ENCODE measurements around the gene CCDC141. TPM values are rescaled to one million over a fixed set of nuclear protein-coding genes. Genes with fewer than 3 reads are reported as not detected.

Gene CCDC141
- polyA plus RNA-seq, 1 donor from 2014 or later = 0.27 TPM

- Histone ChIP-seq H3K4me3 (ENCODE audit: low read length) (no peak overlapping the region), H3K79me2 (replicated peaks; ENCODE audit: insufficient read depth, low read length) (no peaks in the 10 kb centered on the region), H3F3A (ENCODE audit: insufficient read depth, low read length, poor library complexity, severe bottlenecking) (peaks cover 2% of the 10 kb centered on the region), H3K36me3 (ENCODE audit: insufficient read depth, low read length) (no peaks in the 10 kb centered on the region), H3K9me2 (ENCODE audit: insufficient read depth, low read length) (no peaks in the 10 kb centered on the region), H3K4me2 (ENCODE audit: low read length) (no peak overlapping the region), H3K9ac (ENCODE audit: low read length) (no peak overlapping the region), H2AFZ (ENCODE audit: low read depth, low read length) (no peak overlapping the region), H3K27ac (ENCODE audit: low read length) (no peak overlapping the region), H4K20me1 (ENCODE audit: insufficient read depth) (no peaks in the 10 kb centered on the region), H3K9me3 (ENCODE audit: low read length) (no peaks in the 10 kb centered on the region), H3K27me3 (ENCODE audit: insufficient read depth, low read depth, low read length) (no peaks in the 10 kb centered on the region)
- no peak for TF ChIP-seq SMC3 (conservative IDR thresholded peaks at IDR 0.05; ENCODE audit: poor library complexity)
- no peak for TF ChIP-seq EZH2 (IDR thresholded peaks at IDR 0.05; ENCODE audit: borderline replicate concordance, insufficient read depth, low read length, poor library complexity, severe bottlenecking)
- TF ChIP-seq CTCF (IDR thresholded peaks at IDR 0.05; ENCODE audit: poor library complexity, severe bottlenecking) = no peak
- no peak for TF ChIP-seq MXI1 (conservative IDR thresholded peaks at IDR 0.05; ENCODE audit: poor library complexity, severe bottlenecking)
- no peak for TF ChIP-seq EP300 (conservative IDR thresholded peaks at IDR 0.05; ENCODE audit: poor library complexity, severe bottlenecking)
- TF ChIP-seq REST (IDR thresholded peaks at IDR 0.05; ENCODE audit: borderline replicate concordance) = no peak
- TF ChIP-seq RAD21 (conservative IDR thresholded peaks at IDR 0.05) = no peak
- TF ChIP-seq TAF1 (IDR thresholded peaks at IDR 0.05; ENCODE audit: low read depth) = no peak
- no peak for TF ChIP-seq POLR2AphosphoS5 (IDR thresholded peaks at IDR 0.05)
Observed at GRCh38 chr2:178881075-178881474, 168.9 kb downstream of the CCDC141 start.

- no peaks in the 10 kb centered on the region for H3K27me3 ChIP-seq (ENCODE audit: insufficient read depth, low read depth, low read length)
- H2AFZ ChIP-seq (ENCODE audit: low read depth, low read length) = no peak overlapping the region
- H3K4me3 ChIP-seq (ENCODE audit: low read length) = no peak overlapping the region
- H3K27ac ChIP-seq (ENCODE audit: low read length) = no peak overlapping the region
- H3K9me2 ChIP-seq (ENCODE audit: insufficient read depth, low read length) = no peaks in the 10 kb centered on the region
- no peaks in the 10 kb centered on the region for H4K20me1 ChIP-seq (ENCODE audit: insufficient read depth)
- H3K79me2 ChIP-seq (replicated peaks; ENCODE audit: insufficient read depth, low read length) = no peaks in the 10 kb centered on the region
- TF ChIP-seq EZH2 (IDR thresholded peaks at IDR 0.05; ENCODE audit: borderline replicate concordance, insufficient read depth, low read length, poor library complexity, severe bottlenecking) = no peak
- TF ChIP-seq EP300 (conservative IDR thresholded peaks at IDR 0.05; ENCODE audit: poor library complexity, severe bottlenecking) = no peak
- TF ChIP-seq SMC3 (conservative IDR thresholded peaks at IDR 0.05; ENCODE audit: poor library complexity) = no peak
- TF ChIP-seq REST (IDR thresholded peaks at IDR 0.05; ENCODE audit: borderline replicate concordance) = no peak
- no peak for TF ChIP-seq TAF1 (IDR thresholded peaks at IDR 0.05; ENCODE audit: low read depth)
- TF ChIP-seq RAD21 (conservative IDR thresholded peaks at IDR 0.05) = no peak
- no peak overlapping the region for H3K9ac ChIP-seq (ENCODE audit: low read length)
- H3F3A ChIP-seq (ENCODE audit: insufficient read depth, low read length, poor library complexity, severe bottlenecking) = peaks cover 7% of the 10 kb centered on the region
- no peaks in the 10 kb centered on the region for H3K36me3 ChIP-seq (ENCODE audit: insufficient read depth, low read length)
- no peaks in the 10 kb centered on the region for H3K9me3 ChIP-seq (ENCODE audit: low read length)
- no peak overlapping the region for H3K4me2 ChIP-seq (ENCODE audit: low read length)
Observed at GRCh38 chr2:178880257-178880656, 169.7 kb downstream of the CCDC141 start.

All from neural cell (in vitro differentiated cells).